HG02623 (cell line): ENCODE data around the gene RNF157.

Source experiments
- ATAC-seq: cut with Tn5 transposase; IDR thresholded peaks from one replicate; pipeline ENCODE4 v1.9.1; 2021; ENCODE audit warnings: moderate library complexity; ENCODE audit not compliant: unreplicated experiment

RNF157 gene

DNA sequence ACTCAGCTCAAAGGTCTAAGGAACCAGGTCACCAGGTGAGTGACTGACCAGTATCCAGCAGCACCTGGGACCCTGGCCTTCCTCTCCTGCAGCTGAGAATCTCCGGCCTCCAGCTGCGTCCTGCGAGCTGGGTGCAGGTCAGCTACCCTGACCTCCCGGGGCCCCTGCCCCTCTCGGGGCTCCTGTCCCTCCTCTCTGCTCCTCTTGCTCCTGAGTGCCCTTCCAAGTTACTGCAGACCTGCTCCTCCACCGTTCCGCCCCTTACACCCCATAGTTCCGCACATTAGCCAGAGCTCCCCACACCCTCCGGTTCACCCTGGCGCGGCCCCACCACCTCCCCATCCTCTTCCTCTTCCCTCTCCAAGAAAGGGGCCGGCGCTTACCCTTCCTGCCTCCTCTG, 109.8 kb downstream of the RNF157 start:
- ATAC-seq, result no peak

DNA sequence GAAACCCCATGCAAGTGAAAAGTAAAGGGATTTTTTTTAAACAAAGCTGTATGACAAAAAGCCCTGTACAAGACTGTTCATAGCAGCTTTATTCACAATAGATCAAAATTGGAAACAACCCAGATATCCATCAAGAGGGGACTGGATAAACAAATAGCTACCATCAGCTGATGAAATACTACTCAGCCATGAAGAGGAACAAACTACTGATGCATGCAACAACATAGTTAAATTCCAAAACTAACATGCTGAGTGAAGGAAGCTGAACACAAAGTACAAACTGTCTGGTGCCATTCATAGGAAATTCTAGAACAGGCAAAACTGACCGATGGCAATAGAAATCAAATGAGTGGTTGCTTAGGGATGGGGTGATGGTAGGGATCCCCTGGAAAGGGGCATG, 114.4 kb downstream of the RNF157 start:
- no peak for ATAC-seq

- ATAC-seq, result no peak
Observed at GRCh38 chr17:76125391-76125675, 115.0 kb downstream of the RNF157 start.

DNA sequence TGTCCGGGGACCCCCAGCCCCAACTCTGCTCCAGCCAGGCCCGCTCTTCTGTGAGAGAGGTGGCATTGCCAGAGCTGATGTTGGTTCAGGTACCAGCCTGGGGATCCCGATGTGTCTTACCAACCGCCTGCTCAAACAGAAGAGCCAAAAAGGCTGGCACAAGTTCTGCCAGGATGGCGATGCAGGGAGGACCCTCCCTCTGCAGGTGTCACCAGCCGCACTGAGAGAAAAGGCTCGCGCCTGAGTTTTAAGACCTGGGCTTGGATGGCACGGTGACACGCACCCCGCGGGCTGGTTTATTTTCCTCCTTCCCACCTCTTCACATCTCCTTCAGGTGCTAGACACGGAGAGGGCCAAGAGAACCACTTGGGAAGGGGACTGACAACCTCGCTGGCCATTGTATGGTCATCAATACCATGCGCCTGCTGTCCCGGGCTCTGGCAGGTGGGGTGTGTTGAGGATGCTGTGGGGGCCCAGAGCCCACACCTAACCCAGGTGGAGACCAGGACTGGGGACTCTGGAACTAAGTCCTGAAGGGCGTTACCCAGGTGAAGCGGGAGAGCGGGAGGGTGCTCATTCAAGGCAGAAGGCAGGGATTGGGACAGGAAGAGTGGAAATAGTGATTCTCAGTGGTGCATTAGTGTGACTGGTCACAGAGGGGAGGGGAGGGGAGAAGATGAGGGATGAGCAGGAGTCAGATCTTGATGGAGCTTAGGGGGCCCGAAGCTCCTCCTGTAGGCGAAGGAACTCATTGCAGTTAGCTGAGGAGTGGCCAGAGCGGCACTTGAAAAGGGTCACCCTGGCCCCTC, 115.5 kb downstream of the RNF157 start:
- ATAC-seq, result no peak

- no peak for ATAC-seq
Observed at GRCh38 chr17:76123749-76124581, 116.3 kb downstream of the RNF157 start.

DNA sequence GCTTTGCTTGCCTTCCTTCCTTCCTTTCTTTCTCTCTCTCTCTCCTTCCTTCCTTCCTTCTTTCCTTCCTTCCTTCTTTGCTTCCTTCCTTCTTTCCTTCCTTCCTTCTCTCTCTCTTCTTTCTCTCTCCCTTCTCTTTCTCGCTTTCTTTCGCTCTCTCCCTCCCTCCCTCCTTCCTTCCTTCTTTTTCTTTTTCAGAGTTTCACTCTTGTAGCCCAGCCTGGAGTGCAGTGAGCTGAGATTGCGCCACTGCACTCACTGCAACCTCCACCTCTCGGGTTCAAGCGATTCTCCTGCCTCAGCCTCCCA, 117.1 kb downstream of the RNF157 start:
- no peak for ATAC-seq

DNA sequence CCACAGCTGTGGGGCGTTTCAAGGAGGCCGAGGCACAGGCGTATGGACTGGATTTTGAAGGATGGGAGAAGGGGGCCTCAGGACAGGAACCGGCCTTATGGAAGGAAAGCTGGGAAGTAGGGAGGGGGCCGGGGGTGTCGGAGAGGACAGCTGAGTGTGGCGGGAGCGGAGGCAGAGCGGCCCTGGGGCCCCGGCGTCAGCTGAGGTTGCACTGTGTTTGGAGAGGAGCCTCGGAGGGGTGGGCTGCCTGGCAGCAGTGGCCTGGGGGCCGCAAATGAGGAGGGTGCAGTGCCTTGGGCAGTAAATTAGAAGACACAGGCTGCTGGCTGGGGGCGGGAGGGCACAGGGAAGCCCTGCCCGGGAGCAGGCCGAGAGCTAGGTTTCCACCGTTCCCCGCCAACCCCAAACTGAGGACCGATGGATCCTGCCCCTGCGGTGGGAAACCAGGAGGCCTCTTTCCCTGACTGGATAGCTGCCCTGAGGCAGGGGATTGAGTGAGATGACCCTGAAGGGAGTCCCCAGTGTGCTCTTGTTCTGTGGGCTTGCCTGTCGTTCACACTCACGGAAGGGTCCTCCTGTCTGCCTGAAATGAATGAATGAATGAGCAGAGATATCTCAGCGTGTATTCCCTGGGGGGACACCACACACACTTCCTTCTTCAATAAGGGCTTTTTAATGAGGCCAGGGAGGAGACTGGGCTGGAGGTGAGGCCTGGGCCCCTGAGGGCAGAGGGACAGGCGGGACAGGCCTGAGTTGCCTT, 117.7 kb downstream of the RNF157 start:
- no peak for ATAC-seq

DNA sequence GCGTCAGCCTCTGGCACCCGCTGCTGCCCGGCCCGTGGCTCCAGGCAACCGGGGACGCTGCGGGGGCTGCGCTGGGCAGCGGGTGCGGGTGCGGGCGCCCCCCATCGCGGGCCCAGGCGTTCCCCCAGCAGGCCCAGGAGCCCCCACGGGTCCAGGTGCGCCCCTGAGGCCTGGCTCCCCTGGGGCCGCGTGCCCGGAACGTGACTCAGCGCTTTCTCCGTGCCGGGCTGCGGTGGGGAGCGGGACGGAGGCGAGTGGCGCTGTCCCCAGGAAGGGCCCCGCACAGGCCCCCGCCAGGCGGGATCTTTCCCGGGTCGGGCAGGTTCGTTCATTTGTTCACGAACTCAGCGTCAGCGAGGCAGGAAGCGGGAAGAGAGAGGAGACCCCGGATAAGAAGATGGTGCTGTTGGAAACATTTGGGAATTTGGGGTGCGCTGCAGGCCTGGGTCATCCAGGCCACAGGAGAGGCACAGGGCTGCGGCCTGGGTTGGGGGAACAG, 118.3 kb downstream of the RNF157 start:
- no peak for ATAC-seq

DNA sequence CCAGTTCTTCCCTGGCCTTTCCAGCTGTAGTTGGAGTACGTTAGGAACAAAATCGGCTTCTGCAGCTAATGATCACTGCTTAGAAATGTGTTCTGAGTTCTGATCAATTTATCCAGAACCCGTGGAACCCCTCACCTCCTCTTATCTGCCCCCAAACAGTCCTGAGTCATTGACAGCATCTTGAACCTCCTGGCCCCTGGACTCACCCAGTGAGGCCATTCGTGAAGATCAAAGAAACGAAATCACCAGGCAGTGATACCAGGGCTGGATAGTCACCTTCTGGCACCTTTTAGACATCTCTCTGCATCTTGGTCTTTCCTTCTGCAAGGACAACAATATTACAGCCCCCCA, 119.7 kb downstream of the RNF157 start:
- no peak for ATAC-seq

DNA sequence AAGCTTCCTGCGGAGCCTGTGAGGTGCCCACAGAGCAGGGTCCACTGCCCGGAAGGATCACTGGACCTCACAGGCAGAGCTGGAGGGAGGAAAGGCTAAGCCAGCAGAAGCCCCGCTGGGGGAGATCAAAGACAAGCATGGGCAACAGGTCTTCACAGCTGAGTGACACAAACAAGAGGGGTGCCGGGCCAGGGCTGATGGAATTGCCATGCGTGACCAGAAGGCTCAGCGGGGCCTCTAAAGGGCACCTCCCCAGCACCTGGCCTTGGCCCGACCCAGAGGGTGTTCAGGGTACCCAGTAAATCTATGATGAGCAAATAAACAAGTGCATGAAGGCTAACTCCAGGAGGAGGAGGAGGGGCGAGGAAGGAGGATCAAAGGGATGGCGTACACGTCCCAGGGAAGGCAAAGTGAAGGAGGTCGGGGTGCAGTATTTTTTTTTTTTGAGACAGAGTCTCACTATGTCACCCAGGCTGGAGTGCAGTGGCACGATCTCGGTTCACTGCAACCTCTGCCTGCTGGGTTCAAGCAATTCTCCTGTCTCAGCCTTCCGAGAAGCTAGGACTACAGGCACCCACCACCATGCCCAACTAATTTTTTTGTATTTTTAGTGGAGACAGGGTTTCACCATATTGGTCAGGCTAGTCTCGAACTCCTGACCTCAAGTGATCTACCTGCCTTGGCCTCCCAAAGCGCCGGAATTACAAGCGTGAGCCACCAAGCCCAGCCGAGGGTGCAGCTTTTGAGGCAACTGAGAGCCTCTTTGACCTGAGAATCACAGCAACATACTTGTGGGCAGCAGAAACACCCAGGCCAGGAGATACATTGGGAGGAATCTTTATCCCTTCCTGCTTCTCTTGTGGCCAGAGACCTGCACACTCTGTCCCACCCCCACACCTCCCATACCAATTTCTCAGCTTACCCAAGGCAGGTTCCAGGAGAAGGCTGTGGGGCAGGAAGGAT, 120.6 kb downstream of the RNF157 start:
- no peak for ATAC-seq

DNA sequence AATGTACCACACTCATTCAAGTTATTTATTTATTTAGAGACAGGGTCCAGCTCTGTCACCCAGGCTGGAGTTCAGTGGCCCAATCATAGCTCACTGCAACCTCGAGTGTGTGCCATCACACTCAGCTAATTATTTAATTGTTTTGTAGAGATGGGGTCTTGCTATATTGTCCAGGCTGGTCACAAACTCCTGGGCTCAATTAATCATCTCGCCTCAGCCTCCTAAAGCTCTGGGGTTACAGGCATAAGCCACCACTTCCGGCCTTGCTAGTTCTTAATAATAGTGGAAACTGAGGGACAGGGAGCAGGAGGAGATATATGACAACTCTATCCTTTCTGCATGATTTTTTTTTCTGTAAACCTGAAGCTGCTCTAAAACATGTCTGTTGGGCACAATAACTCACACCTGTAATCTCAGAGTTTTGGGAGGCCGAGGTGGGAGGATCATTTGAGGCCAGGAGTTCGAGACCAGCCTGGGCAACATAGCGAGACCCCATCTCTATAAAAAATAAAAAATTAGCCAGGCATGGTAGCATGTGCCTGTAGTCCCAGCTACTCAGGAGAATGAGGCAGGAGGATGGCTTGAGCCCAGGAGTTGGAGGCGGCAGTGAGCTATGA, 125.0 kb downstream of the RNF157 start:
- no peak for ATAC-seq

DNA sequence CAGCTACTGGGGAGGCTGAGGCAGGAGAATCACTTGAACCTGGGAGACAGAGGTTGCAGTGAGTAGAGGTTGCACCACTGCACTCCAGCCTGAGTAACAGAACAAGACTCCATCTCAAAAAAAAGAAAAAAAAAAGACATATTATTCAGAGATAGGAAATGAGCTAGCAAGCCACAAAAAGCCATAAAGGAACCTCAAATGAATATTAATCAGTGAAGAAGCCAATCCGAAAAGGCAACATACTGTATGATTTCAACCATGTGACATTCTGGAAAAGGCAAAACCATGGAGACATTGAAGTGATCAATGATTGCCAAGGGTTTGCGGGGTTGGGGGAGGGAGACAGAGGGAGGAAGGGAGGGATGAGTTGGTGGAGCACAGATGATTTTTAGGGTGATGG, 128.3 kb downstream of the RNF157 start:
- ATAC-seq, result no peak

DNA sequence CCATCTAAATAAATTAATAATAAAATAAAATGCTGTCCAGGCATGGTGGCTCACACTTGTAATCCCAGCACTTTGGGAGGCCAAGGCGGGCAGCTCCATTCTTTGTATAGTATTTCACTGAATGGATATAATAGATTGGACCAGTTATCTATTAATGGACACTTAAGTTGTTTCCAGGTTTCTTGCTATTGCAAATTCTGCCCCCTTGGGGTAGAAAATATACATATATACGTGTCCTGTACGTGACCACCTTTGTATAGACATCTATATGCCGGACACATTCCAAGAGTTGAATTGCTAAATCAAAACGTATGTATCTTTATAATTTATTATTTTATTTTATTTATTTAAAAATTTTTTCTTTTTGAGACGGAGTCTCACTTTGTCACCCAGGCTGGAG, 132.8 kb downstream of the RNF157 start:
- no peak for ATAC-seq

DNA sequence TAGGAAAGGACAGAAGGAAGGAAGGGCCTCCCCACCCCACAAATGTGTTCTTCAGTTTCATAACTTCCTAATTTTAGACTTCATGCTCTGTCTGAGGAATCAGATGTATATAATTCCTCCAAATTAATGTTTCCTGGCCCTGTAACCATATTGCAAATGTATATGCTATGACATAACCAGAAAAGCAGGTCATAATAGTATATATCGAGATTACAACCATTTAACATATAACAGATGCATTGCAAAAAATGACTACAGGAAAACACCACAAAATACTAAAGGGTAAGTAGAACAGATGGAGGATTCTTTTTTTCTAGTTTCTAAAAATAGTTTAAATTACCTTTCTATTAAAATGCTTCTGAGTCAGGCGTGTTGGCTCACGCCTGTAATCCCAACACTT, 133.6 kb downstream of the RNF157 start:
- ATAC-seq, result no peak

DNA sequence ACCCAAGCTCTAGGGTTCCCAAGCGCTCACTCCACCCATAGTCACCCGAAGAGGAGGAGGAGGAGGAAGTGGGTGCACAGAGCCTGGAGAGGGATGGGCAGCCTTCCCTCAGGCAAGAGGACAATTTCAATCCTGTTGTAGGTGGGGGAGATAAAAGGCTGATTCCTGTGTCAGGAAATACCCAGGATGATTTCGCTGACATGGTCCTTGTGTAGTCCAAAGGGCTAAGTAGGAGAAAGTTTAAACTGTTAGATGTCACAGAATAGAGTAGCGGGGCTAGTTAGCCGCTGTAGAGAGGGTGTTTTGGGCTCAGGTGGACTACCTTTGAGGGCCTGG, 135.4 kb downstream of the RNF157 start:
- no peak for ATAC-seq

- no peak for ATAC-seq
Observed at GRCh38 chr17:76104140-76104895, 136.0 kb downstream of the RNF157 start.

- no peak for ATAC-seq
Observed at GRCh38 chr17:76103274-76104139, 136.8 kb downstream of the RNF157 start, which contains the start of gene EXOC7. EXOC7 (minus strand) TSS chr17:76103787; CDS start chr17:76103692, 95 bp downstream.

- ATAC-seq, result no peak
Observed at GRCh38 chr17:76102944-76103273, 137.4 kb downstream of the RNF157 start.
